ENCODE data around the gene PDCD2L.
A peak's percentile ranks its signal among the peaks of the same experiment; 100 is the strongest.
"Not testable (repeated sequence)": the region's sequence is repeated elsewhere in the genome, so short reads cannot be mapped to it uniquely, and the experiment has no call there.

PDCD2L gene

DNA sequence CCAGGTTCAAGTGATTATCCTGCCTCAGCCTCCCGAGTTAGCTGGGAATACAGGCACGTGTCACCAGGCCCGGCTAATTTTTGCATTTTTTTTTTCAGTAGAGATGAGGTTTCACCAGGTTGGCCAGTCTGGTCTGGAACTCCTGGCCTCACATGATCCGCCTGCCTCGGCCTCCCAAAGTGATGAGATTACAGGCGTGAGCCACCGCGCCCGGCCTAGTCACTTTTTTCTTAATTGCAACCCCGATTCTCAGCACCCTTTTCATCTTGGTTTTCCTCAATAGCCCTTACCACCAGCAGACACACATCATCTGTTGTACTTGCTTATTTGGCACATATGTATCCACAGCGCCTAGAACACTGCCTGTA is 39.8 kb upstream of the PDCD2L start:
- WGBS (ENCODE audit: insufficient coverage, insufficient read length): no CpG with 5 or more reads among the region's 11 CpGs
- no peak for DNase-seq (ENCODE audit: low read depth, low spot score)
- Histone ChIP-seq H3K4me1 (ENCODE audit: control insufficient read depth, insufficient read depth, low read length) (peaks cover 3% of the 10 kb centered on the region), H3K27me3 (ENCODE audit: control insufficient read depth, insufficient read depth, low read length) (no peaks in the 10 kb centered on the region), H3K4me3 (ENCODE audit: low read length) (peak overlapping the region; percentile 64; the same call in 1 of the 2 replicates), H3K9me3 (ENCODE audit: control insufficient read depth, insufficient read depth, low read length) (no peaks in the 10 kb centered on the region), H3K36me3 (ENCODE audit: control insufficient read depth, insufficient read depth, low read length) (peaks cover 15% of the 10 kb centered on the region), H3K27ac (ENCODE audit: low read length) (no peak overlapping the region)

DNA sequence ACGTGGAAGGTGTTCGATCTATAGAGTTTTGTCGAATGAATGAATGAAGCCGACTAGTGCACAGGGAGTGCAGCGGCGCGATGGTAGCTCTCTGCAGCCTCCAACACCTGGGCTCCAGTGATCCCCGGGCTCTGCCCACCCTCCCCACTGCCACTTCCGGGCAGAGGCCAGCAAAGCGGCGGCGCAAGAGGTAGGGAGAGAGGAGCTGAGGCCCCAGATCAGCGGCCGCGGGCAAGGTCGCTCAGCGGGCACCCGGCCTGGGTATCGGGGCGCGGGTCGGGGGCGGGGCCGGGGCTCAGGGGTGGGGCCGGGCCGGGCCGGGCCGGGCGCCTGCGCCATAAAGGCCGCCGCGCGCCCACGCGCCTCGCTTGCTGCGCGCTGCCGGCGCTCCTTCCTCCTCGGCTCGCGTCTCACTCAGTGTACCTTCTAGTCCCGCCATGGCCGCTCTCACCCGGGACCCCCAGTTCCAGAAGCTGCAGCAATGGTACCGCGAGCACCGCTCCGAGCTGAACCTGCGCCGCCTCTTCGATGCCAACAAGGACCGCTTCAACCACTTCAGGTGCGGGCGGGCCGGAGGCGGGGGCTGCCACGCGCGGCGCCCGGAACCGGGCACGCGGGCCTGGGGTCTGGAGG is 39.3 kb upstream of the PDCD2L start, which contains the start of gene GPI:
Gene GPI, plus strand, starts transcription at position 367 of the 633 bp plus-strand sequence. Its CDS starts 71 bp downstream, at position 438.
- peaks cover 19% of the 10 kb centered on the region for H3K36me3 ChIP-seq (ENCODE audit: control insufficient read depth, insufficient read depth, low read length)
- no peaks in the 10 kb centered on the region for H3K27me3 ChIP-seq (ENCODE audit: control insufficient read depth, insufficient read depth, low read length)
- H3K4me1 ChIP-seq (ENCODE audit: control insufficient read depth, insufficient read depth, low read length): peaks cover 3% of the 10 kb centered on the region
- WGBS (ENCODE audit: insufficient coverage, insufficient read length): no CpG with 5 or more reads among the region's 67 CpGs
- DNase-seq (ENCODE audit: low read depth, low spot score): no peak
- peak within 1 kb of the TSS; percentile 64 for H3K4me3 ChIP-seq (ENCODE audit: low read length)
- no peak within 1 kb of the TSS for H3K27ac ChIP-seq (ENCODE audit: low read length)
- H3K9me3 ChIP-seq (ENCODE audit: control insufficient read depth, insufficient read depth, low read length): no peaks in the 10 kb centered on the region

DNA sequence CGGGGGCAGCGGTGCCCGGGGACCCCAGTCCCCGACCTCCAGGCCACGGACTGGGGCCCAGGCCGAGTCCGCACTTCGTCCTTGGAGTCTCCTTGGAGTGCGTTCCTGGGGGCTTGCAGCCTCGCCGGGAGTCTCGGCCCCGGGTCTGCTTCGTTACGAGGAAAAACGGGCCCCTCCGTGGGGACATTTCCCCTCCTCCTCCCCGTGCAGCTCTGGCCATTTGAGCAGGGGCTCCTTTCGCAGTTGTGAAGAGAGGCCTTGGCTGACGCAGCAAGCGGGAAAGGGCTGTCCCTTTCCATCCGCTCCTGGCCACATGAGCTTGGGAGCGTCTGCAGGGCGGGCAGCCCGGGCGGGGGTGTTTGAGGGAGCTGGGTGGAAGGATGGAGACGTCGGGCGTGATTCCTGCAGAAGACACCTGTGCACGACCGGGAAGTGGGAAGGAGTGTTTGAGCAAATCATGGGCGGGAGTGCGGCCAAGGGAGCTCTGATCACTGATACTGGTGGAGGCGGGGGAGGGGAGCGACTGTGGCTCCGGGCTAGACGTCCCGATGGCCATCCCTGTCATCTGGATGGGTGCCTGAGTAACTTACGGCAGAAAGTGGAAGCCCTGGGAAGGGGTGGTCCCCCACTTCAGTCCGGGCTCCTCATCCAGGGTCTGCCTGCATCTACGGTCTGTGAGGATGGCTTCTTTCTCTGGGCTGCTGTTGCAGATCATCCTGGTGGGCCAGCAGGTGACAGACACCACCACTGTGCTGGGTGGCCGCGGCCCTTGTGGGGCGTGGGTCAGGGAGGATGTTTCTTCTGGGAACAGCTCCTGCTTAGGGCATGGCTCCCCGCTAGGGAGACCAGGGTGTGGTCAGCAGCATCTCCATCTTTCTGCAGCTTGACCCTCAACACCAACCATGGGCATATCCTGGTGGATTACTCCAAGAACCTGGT is 38.5 kb upstream of the PDCD2L start:
- H3K27ac ChIP-seq (ENCODE audit: low read length): no peak overlapping the region
- no peak for DNase-seq (ENCODE audit: low read depth, low spot score)
- H3K4me3 ChIP-seq (ENCODE audit: low read length): peak overlapping the region; percentile 64
- H3K27me3 ChIP-seq (ENCODE audit: control insufficient read depth, insufficient read depth, low read length): no peaks in the 10 kb centered on the region
- WGBS (ENCODE audit: insufficient coverage, insufficient read length): no CpG with 5 or more reads among the region's 45 CpGs
- H3K9me3 ChIP-seq (ENCODE audit: control insufficient read depth, insufficient read depth, low read length): no peaks in the 10 kb centered on the region
- peaks cover 23% of the 10 kb centered on the region for H3K36me3 ChIP-seq (ENCODE audit: control insufficient read depth, insufficient read depth, low read length)
- peaks cover 3% of the 10 kb centered on the region for H3K4me1 ChIP-seq (ENCODE audit: control insufficient read depth, insufficient read depth, low read length)

DNA sequence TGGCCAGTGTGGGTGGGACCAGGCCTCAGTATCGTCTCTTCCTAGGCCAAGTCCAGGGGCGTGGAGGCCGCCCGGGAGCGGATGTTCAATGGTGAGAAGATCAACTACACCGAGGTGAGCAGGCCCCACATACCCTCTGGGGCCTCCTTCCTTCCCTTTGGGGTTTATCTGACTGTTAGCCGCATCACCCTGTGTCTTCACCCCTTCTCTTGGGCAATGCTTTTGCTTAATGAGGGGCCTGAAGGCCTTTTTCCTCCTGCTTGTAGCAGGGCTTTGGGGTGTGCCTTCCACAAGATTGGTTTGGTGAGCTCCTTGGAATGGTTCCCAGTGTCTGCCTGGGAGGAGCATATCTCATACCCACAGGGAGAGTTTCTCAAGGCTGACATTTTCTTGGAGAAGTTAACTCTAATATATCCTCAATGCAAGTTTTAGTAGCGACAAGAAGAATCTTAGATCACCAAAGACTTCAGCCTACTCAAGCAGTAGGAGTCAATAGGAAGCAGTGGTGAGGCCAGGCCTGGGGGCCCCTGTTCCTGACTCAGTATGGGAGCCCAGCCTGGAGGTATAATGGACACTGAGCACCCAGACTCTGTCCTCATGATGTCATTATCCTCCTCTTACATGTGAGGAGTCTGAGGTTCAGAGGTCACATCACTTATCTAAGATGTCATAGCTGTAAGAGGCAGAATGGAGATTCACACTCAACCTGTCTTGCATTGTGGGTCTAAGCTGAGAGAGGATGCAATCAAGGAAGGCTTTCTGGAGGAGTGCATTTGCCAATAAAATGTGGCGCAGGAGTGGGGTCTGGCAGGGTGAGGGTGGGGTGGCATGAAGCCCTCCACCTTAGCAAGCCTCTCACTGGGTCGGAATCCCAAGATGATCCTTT is 37.2 kb upstream of the PDCD2L start:
- Histone ChIP-seq H3K9me3 (ENCODE audit: control insufficient read depth, insufficient read depth, low read length) (no peaks in the 10 kb centered on the region), H3K4me1 (ENCODE audit: control insufficient read depth, insufficient read depth, low read length) (peaks cover 3% of the 10 kb centered on the region), H3K27ac (ENCODE audit: low read length) (no peak overlapping the region), H3K36me3 (ENCODE audit: control insufficient read depth, insufficient read depth, low read length) (peaks cover 29% of the 10 kb centered on the region), H3K27me3 (ENCODE audit: control insufficient read depth, insufficient read depth, low read length) (no peaks in the 10 kb centered on the region), H3K4me3 (ENCODE audit: low read length) (no peak overlapping the region)
- no CpG with 5 or more reads among the region's 10 CpGs for WGBS (ENCODE audit: insufficient coverage, insufficient read length)
- DNase-seq (ENCODE audit: low read depth, low spot score): no peak

DNA sequence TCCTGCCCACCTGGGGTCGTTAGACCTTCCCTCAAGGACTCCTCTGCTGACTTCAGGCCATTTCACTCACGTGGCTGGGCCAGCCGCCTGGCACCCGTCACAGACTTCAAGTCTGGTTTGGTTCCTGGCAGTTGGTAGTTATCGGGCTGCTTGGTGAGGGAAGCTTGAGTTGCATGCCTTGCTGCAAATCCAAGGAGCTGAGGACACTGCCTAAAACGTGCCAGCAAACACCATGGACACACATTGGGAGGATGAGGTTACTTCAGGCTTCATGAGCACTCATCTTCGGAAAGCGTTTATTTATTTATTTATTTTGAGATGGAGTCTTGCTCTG is 36.6 kb upstream of the PDCD2L start:
- Histone ChIP-seq H3K4me1 (ENCODE audit: control insufficient read depth, insufficient read depth, low read length) (peaks cover 3% of the 10 kb centered on the region), H3K36me3 (ENCODE audit: control insufficient read depth, insufficient read depth, low read length) (peaks cover 29% of the 10 kb centered on the region)
- no CpG with 5 or more reads among the region's 8 CpGs for WGBS (ENCODE audit: insufficient coverage, insufficient read length)

DNA sequence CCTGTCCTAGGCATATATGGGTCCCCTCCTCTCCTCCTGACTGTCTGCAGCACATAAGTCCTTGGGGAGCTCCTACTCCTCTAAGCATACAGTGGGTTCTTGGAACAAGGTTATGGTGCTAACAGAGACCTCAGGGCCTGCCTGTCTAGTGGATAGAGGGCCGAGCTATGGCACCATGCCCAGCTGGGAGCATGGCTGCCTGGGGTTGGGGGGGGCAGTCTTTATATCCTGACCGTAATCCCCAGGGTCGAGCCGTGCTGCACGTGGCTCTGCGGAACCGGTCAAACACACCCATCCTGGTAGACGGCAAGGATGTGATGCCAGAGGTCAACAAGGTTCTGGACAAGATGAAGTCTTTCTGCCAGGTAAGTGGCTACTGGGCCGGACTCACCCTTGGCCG is 35.9 kb upstream of the PDCD2L start:
- no peaks in the 10 kb centered on the region for H3K9me3 ChIP-seq (ENCODE audit: control insufficient read depth, insufficient read depth, low read length)
- no peak overlapping the region for H3K27ac ChIP-seq (ENCODE audit: low read length)
- no peaks in the 10 kb centered on the region for H3K27me3 ChIP-seq (ENCODE audit: control insufficient read depth, insufficient read depth, low read length)
- no CpG with 5 or more reads among the region's 10 CpGs for WGBS (ENCODE audit: insufficient coverage, insufficient read length)
- DNase-seq (ENCODE audit: low read depth, low spot score): no peak
- peaks cover 29% of the 10 kb centered on the region for H3K36me3 ChIP-seq (ENCODE audit: control insufficient read depth, insufficient read depth, low read length)
- peaks cover 3% of the 10 kb centered on the region for H3K4me1 ChIP-seq (ENCODE audit: control insufficient read depth, insufficient read depth, low read length)
- no peak overlapping the region for H3K4me3 ChIP-seq (ENCODE audit: low read length)

More for the DNA sequence above, 36.6 kb upstream of the PDCD2L start:
- no peaks in the 10 kb centered on the region for H3K27me3 ChIP-seq (ENCODE audit: control insufficient read depth, insufficient read depth, low read length)
- DNase-seq (ENCODE audit: low read depth, low spot score): no peak
- no peak overlapping the region for H3K4me3 ChIP-seq (ENCODE audit: low read length)
- H3K9me3 ChIP-seq (ENCODE audit: control insufficient read depth, insufficient read depth, low read length): no peaks in the 10 kb centered on the region
- no peak overlapping the region for H3K27ac ChIP-seq (ENCODE audit: low read length)

DNA sequence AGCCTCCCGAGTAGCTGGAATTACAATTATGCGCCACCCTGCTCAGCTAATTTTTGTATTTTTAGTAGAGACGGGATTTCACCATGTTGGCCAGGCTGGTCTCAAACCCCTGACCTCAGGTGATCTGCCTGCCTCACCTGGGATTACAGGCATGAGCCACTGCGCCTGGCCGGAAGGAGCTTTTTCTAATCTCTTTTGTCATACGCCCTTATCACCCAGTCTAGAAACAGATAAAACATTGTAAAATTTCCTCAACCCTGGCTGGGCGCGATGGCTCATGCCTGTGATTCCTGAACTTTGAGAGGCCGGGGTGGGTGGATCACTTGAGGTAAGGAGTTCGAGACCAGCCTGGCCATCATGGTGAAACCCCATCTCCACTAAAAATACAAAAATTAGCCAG is 35.0 kb upstream of the PDCD2L start:
- peaks cover 30% of the 10 kb centered on the region for H3K36me3 ChIP-seq (ENCODE audit: control insufficient read depth, insufficient read depth, low read length)

DNA sequence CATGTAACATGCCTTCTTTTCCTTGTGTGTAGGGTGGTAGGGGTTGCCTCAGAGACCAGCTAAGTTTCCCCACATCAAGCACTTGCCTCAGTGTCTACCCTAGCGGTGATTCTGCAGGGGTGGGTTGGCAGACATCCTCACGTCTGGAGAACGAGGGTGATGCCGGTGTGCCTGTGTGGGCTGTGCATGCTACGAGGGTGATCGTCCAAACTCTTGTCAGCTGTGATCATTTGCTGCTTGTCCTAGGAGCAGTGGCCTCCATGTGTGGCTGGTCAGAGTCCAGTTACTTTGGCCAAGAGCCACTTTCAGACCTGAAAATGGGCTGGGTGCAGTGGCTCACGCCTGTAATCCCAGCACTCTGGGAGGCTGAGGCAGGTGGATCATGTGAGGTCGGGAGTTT is 34.1 kb upstream of the PDCD2L start:
- no peak overlapping the region for H3K4me3 ChIP-seq (ENCODE audit: low read length)
- no peaks in the 10 kb centered on the region for H3K9me3 ChIP-seq (ENCODE audit: control insufficient read depth, insufficient read depth, low read length)
- H3K27me3 ChIP-seq (ENCODE audit: control insufficient read depth, insufficient read depth, low read length): no peaks in the 10 kb centered on the region
- H3K4me1 ChIP-seq (ENCODE audit: control insufficient read depth, insufficient read depth, low read length): peaks cover 3% of the 10 kb centered on the region
- H3K36me3 ChIP-seq (ENCODE audit: control insufficient read depth, insufficient read depth, low read length): peaks cover 31% of the 10 kb centered on the region
- no peak for DNase-seq (ENCODE audit: low read depth, low spot score)
- WGBS (ENCODE audit: insufficient coverage, insufficient read length): no CpG with 5 or more reads among the region's 8 CpGs
- H3K27ac ChIP-seq (ENCODE audit: low read length): no peak overlapping the region

More for the DNA sequence above, 35.0 kb upstream of the PDCD2L start:
- not testable (repeated sequence) for H3K4me1 ChIP-seq (ENCODE audit: control insufficient read depth, insufficient read depth, low read length); H3K27ac ChIP-seq (ENCODE audit: low read length); H3K4me3 ChIP-seq (ENCODE audit: low read length); H3K9me3 ChIP-seq (ENCODE audit: control insufficient read depth, insufficient read depth, low read length); H3K27me3 ChIP-seq (ENCODE audit: control insufficient read depth, insufficient read depth, low read length); DNase-seq (ENCODE audit: low read depth, low spot score)
- no CpG with 5 or more reads among the region's 10 CpGs for WGBS (ENCODE audit: insufficient coverage, insufficient read length)

DNA sequence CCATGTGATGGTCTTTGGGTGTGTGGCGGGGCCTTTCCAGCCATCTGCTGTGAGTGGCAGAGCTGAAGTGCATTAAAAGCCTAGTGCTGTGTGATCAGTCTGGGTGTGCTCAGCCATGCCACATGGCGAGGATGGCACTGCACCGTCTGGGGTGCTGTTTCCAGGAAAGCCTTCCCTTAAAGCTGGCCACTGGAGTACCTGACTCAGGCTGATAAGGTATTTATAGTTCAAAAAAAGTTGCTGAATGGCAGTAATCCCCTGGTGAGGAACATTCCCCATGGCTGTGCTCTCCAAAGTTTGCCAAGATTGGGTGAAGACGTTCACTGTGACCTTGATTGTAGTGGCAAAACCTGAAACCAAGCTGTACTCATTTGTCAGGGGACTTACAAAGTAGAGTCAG is 33.2 kb upstream of the PDCD2L start:
- no peaks in the 10 kb centered on the region for H3K27me3 ChIP-seq (ENCODE audit: control insufficient read depth, insufficient read depth, low read length)
- H3K36me3 ChIP-seq (ENCODE audit: control insufficient read depth, insufficient read depth, low read length): peaks cover 31% of the 10 kb centered on the region
- no peak for DNase-seq (ENCODE audit: low read depth, low spot score)
- WGBS (ENCODE audit: insufficient coverage, insufficient read length): no CpG with 5 or more reads among the region's 4 CpGs
- no peaks in the 10 kb centered on the region for H3K9me3 ChIP-seq (ENCODE audit: control insufficient read depth, insufficient read depth, low read length)
- no peak overlapping the region for H3K27ac ChIP-seq (ENCODE audit: low read length)
- H3K4me1 ChIP-seq (ENCODE audit: control insufficient read depth, insufficient read depth, low read length): peaks cover 3% of the 10 kb centered on the region
- H3K4me3 ChIP-seq (ENCODE audit: low read length): no peak overlapping the region

DNA sequence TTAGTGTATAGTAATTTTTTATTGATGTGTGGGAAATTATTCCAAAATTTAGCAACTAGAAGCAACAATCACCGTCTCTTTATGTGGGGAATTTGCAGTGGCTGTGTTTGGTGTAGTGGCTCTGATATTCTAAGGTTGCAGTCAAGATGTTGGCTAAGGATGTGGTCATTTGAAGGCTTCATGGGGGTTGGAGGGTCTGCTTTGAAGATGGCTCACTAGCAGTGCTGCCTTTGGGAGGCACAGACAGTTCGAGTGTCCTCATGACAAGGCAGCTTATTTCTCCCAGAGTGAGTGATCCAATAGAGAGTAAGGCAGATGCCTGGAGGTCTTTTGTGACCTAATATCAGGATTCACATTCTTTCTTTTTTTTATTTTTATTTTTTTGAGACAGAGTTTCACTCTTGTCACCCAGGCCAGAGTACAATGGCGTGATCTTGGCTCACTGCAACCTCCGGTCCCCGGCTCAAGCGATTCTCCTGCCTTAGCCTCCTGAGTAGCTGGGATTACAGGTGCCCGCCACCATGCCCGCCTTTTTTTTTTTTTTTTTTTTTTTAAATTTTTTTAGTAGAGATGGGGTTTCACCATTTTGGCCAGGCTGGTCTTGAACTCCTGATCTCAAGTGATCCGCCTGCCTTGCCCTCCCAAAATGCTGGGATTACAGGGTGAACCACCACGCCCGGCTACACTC is 30.5 kb upstream of the PDCD2L start:
- Histone ChIP-seq H3K4me3 (ENCODE audit: low read length) (no peak overlapping the region), H3K9me3 (ENCODE audit: control insufficient read depth, insufficient read depth, low read length) (no peaks in the 10 kb centered on the region), H3K27ac (ENCODE audit: low read length) (no peak overlapping the region), H3K4me1 (ENCODE audit: control insufficient read depth, insufficient read depth, low read length) (no peaks in the 10 kb centered on the region), H3K27me3 (ENCODE audit: control insufficient read depth, insufficient read depth, low read length) (no peaks in the 10 kb centered on the region), H3K36me3 (ENCODE audit: control insufficient read depth, insufficient read depth, low read length) (peaks cover 26% of the 10 kb centered on the region)
- no CpG with 5 or more reads among the region's 11 CpGs for WGBS (ENCODE audit: insufficient coverage, insufficient read length)
- no peak for DNase-seq (ENCODE audit: low read depth, low spot score)
